Hepatocyte (in vitro differentiated cells): ENCODE data around the gene FIBCD1. TPM values are rescaled to one million over a fixed set of nuclear protein-coding genes. Genes with fewer than 3 reads are reported as not detected.
"Not testable (repeated sequence)": the region's sequence is repeated elsewhere in the genome, so short reads cannot be mapped to it uniquely, and the experiment has no call there.

Source experiments
- DNase-seq: peaks from one replicate; pipeline ENCODE4 v3.0.0-alpha.2; 2016; ENCODE audit warnings: low spot score
- H2AFZ ChIP-seq: fragments of 200-600 bp; sonication (generic); 2 replicates; pipeline ENCODE4 v1.6.0; 2016; ENCODE audit warnings: antibody characterized with exemption, mild to moderate bottlenecking
- H3K27ac ChIP-seq: fragments of 200-600 bp; sonication (generic); 2 replicates; pipeline ENCODE4 v1.5.1; 2016; ENCODE audit warnings: mild to moderate bottlenecking
- H3K27me3 ChIP-seq: fragments of 200-600 bp; sonication (generic); 2 replicates; pipeline ENCODE4 v1.6.1; 2016
- H3K36me3 ChIP-seq: fragments of 200-600 bp; sonication (generic); replicated peaks from 2 replicates; pipeline ENCODE4 v1.5.1; 2016; ENCODE audit warnings: low read depth; ENCODE audit not compliant: insufficient read depth
- H3K4me1 ChIP-seq: fragments of 200-600 bp; sonication (generic); 2 replicates; pipeline ENCODE4 v1.5.1; 2016; ENCODE audit warnings: mild to moderate bottlenecking, moderate library complexity; ENCODE audit not compliant: insufficient read depth
- H3K4me2 ChIP-seq: fragments of 200-600 bp; sonication (generic); 2 replicates; pipeline ENCODE4 v1.6.0; 2016
- H3K4me3 ChIP-seq: fragments of 200-600 bp; sonication (generic); 2 replicates; pipeline ENCODE4 v1.5.1; 2016; ENCODE audit warnings: mild to moderate bottlenecking
- H3K79me2 ChIP-seq: fragments of 200-600 bp; sonication (generic); 2 replicates; pipeline ENCODE4 v1.6.0; 2017; ENCODE audit warnings: mild to moderate bottlenecking
- H3K9me2 ChIP-seq: fragments of 200-600 bp; sonication (generic); replicated peaks from 2 replicates; pipeline ENCODE4 v1.6.0; 2017; ENCODE audit warnings: mild to moderate bottlenecking; ENCODE audit not compliant: insufficient read depth
- H3K9me3 ChIP-seq: fragments of 200-600 bp; sonication (generic); 2 replicates; pipeline ENCODE4 v1.5.1; 2016; ENCODE audit warnings: low read depth, mild to moderate bottlenecking
- H4K20me1 ChIP-seq: fragments of 200-600 bp; sonication (generic); 2 replicates; pipeline ENCODE4 v1.6.0; 2016; ENCODE audit warnings: mild to moderate bottlenecking; ENCODE audit not compliant: insufficient read depth, poor library complexity, severe bottlenecking
- CTCF ChIP-seq: fragments of 200-600 bp; sonication (generic); IDR thresholded peaks from 2 replicates; pipeline ENCODE4 v1.5.1; 2016; ENCODE audit warnings: antibody characterized with exemption, mild to moderate bottlenecking; ENCODE audit not compliant: poor library complexity
- EZH2 ChIP-seq: fragments of 200-600 bp; sonication (generic); IDR thresholded peaks from 2 replicates; pipeline ENCODE4 v1.6.1; 2016; ENCODE audit warnings: antibody characterized with exemption, mild to moderate bottlenecking, borderline replicate concordance
- EZH2phosphoT487 ChIP-seq: fragments of 200-600 bp; sonication (generic); IDR thresholded peaks from one replicate; pipeline ENCODE4 v1.6.1; 2018; ENCODE audit warnings: antibody characterized with exemption, mild to moderate bottlenecking, low read depth, moderate library complexity; ENCODE audit not compliant: unreplicated experiment, severe bottlenecking
- WGBS: methylation state at CpG from one replicate; pipeline ENCODE4 v1.1.6; 2016; ENCODE audit warnings: low lambda C conversion rate; ENCODE audit errors: missing lambda C conversion rate; 5-methylcytosine and 5-hydroxymethylcytosine counted together
- polyA plus RNA-seq: library from polyadenylated mRNA; unstranded; fragments of >200 nt; fragmentation: Nextera tagmentation; extraction: Ambion mirVana; gene quantifications from 2 replicates; pipeline ENCODE4 v1.2.1, GENCODE V29; 2016
- total RNA-seq: library from RNA; depleted of rRNA; stranded (reverse); fragments of >200 nt; gene quantifications from 2 replicates; pipeline ENCODE4 v1.2.3, GENCODE V29; 2014

The FIBCD1 gene
- total and polyA plus RNA-seq, 2 experiments from 2014 or later, result 0.33 TPM; not detected in 1

DNA sequence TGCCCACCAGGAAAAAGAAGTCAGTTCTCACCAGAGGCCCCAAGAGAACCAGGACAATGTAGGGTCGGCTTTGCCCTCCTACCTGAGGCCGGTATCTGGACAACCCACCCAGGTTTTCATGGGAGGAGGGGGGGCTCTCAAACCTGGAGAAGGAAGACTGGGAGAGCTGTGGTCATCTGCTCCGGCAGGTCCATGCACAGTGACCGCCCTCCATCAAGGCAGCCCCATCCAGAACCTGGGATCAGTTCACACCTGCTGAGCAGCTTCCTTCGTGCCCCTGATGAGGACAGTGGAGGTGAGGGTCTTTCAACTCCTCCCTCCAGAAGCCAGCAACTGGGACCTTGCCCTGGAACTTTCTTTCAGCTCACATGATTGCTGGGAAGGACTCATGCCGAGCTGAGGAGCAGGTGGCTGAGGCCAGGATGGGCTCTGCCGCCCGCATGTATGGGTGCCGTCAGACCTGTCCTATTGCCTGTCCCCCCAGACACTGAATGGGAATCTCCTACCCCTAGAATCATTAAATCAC is 20.8 kb upstream of the FIBCD1 start:
- no peak for DNase-seq
- Histone ChIP-seq H4K20me1 (no peaks in the 10 kb centered on the region), H3K4me2 (no peak overlapping the region), H3K36me3 (no peaks in the 10 kb centered on the region), H3K9me3 (no peaks in the 10 kb centered on the region), H3K4me1 (no peaks in the 10 kb centered on the region), H3K79me2 (no peaks in the 10 kb centered on the region), H3K27ac (no peak overlapping the region), H2AFZ (no peak overlapping the region), H3K4me3 (no peak overlapping the region), H3K27me3 (no peaks in the 10 kb centered on the region), H3K9me2 (no peaks in the 10 kb centered on the region)
- no peak for TF ChIP-seq CTCF
- TF ChIP-seq EZH2phosphoT487, result no peak
- TF ChIP-seq EZH2, result no peak
- 92% methylated on average over 9 of the region's 9 CpGs for WGBS

- H2AFZ ChIP-seq, H3K79me2 ChIP-seq, H3K4me3 ChIP-seq: not testable (repeated sequence)
Observed at GRCh38 chr9:130958564-130958963, 19.5 kb upstream of the FIBCD1 start.

GRCh38 chr9:130957451-130958203 is 18.6 kb upstream of the FIBCD1 start:
- H3K9me2 ChIP-seq, result no peaks in the 10 kb centered on the region
- no peaks in the 10 kb centered on the region for H3K79me2 ChIP-seq
- H3K36me3 ChIP-seq, result no peaks in the 10 kb centered on the region
- no peak for TF ChIP-seq EZH2
- TF ChIP-seq CTCF, result no peak
- TF ChIP-seq EZH2phosphoT487, result no peak
- no peaks in the 10 kb centered on the region for H3K27me3 ChIP-seq
- 91% methylated on average over 11 of the region's 11 CpGs for WGBS
- no peak overlapping the region for H3K4me2 ChIP-seq
- no peaks in the 10 kb centered on the region for H4K20me1 ChIP-seq
- H3K4me3 ChIP-seq, result no peak overlapping the region
- no peak overlapping the region for H2AFZ ChIP-seq
- no peaks in the 10 kb centered on the region for H3K4me1 ChIP-seq
- H3K27ac ChIP-seq, result no peak overlapping the region
- DNase-seq, result no peak
- no peaks in the 10 kb centered on the region for H3K9me3 ChIP-seq

More at GRCh38 chr9:130958564-130958963, 19.5 kb upstream of the FIBCD1 start:
- DNase-seq, H3K27me3 ChIP-seq, H4K20me1 ChIP-seq, H3K36me3 ChIP-seq, H3K4me1 ChIP-seq, H3K27ac ChIP-seq, H3K9me3 ChIP-seq, H3K9me2 ChIP-seq, H3K4me2 ChIP-seq: not testable (repeated sequence)
- WGBS, result 100% methylated on average over 1 of the region's 4 CpGs

DNA sequence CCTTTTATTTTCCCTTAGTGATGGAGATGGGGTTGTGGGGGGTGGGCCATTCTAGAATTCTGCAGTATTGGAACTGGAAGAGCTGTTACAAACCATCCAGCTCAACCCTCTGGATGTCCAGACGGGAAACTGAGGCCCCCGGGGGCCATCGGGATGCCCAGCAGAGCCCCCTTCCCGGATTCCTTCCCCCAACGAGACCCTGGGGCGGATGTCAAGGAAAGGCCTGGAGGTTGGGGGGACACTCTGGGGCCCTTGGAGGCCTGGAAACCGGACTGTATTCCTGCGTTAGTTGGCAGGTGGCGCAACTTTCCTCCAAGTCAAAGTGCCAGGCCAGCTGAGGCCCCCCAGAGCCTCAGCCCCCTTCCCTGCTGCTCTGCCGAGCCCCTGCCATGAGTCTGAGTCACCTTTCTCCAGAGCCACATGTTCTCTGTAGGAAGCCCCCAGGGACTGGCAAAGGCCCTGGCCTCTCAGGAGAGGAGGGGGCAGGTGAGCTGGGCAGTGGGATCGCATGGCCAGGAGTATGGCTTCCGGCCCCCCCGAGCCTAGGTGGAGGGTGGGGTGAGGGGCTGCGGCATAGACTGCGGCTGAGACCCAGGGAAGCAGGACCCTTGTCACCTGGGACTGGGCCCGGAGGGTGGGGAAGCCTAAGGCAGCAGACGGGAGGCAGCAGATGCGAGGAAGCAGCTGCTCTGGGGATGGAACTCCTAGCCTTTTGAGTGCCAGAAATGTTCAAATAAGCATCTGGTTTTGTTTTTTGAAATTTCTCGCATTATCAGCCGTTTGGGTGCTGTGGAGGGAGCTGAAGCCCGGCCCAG is 17.8 kb upstream of the FIBCD1 start:
- H3K27me3 ChIP-seq, result no peaks in the 10 kb centered on the region
- H3K9me3 ChIP-seq, result no peaks in the 10 kb centered on the region
- no peak overlapping the region for H3K27ac ChIP-seq
- no peaks in the 10 kb centered on the region for H3K4me1 ChIP-seq
- no peaks in the 10 kb centered on the region for H3K79me2 ChIP-seq
- no peak overlapping the region for H3K4me2 ChIP-seq
- H4K20me1 ChIP-seq, result no peaks in the 10 kb centered on the region
- H3K4me3 ChIP-seq, result no peak overlapping the region
- H3K9me2 ChIP-seq, result no peaks in the 10 kb centered on the region
- no peak for TF ChIP-seq EZH2
- TF ChIP-seq CTCF, result no peak
- TF ChIP-seq EZH2phosphoT487, result no peak
- H3K36me3 ChIP-seq, result no peaks in the 10 kb centered on the region
- 87% methylated on average over 21 of the region's 21 CpGs for WGBS
- DNase-seq, result no peak
- no peak overlapping the region for H2AFZ ChIP-seq
